ENCODE results near the gene IKZF4. TPM values are rescaled to one million over a fixed set of nuclear protein-coding genes. Genes with fewer than 3 reads are reported as not detected.
"Not testable (repeated sequence)": the region's sequence is repeated elsewhere in the genome, so short reads cannot be mapped to it uniquely, and the experiment has no call there.

Gene IKZF4
- 1.4 and 2.4 TPM in 2 replicates for total RNA-seq (2014; rRNA removed; shearing (Covaris generic))

GRCh38 chr12:56020423-56021184, at the start of gene IKZF4:
IKZF4 (plus strand) TSS chr12:56021043; CDS start chr12:56021494, 451 bp downstream.
- no peak for DNase-seq (ENCODE audit: low spot score)

GRCh38 chr12:55972042-55972441, 48.8 kb upstream of the IKZF4 start:
- peak; percentile 85 for DNase-seq (ENCODE audit: low spot score)

- no peak for DNase-seq (ENCODE audit: low spot score)
These were observed 48.4 kb upstream of the IKZF4 start for GRCh38 chr12:55972456-55972855.

GRCh38 chr12:55972911-55973598, 47.8 kb upstream of the IKZF4 start:
- peak; percentile 12 for DNase-seq (ENCODE audit: low spot score)

GRCh38 chr12:55973599-55974307, 47.1 kb upstream of the IKZF4 start, which contains the start of gene RAB5B:
RAB5B (plus strand) TSS chr12:55974078; CDS start chr12:55986961, 12,883 bp downstream.
- DNase-seq (ENCODE audit: low spot score), result peak; percentile 100

- peak; percentile 33 for DNase-seq (ENCODE audit: low spot score)
These were observed 46.5 kb upstream of the IKZF4 start for GRCh38 chr12:55974308-55974730.

- no peak for DNase-seq (ENCODE audit: low spot score)
These were observed 42.5 kb upstream of the IKZF4 start for GRCh38 chr12:55978393-55978792.

- no peak for DNase-seq (ENCODE audit: low spot score)
These were observed 41.8 kb upstream of the IKZF4 start for GRCh38 chr12:55979069-55979468.

GRCh38 chr12:55981882-55982281, 39.0 kb upstream of the IKZF4 start:
- DNase-seq (ENCODE audit: low spot score), result not testable (repeated sequence)

GRCh38 chr12:55982319-55982936, 38.4 kb upstream of the IKZF4 start:
- DNase-seq (ENCODE audit: low spot score), result no peak

GRCh38 chr12:55983232-55983842, 37.5 kb upstream of the IKZF4 start:
- DNase-seq (ENCODE audit: low spot score), result no peak

- DNase-seq (ENCODE audit: low spot score), result no peak
These were observed 36.0 kb upstream of the IKZF4 start for GRCh38 chr12:55984861-55985260.

- DNase-seq (ENCODE audit: low spot score), result no peak
These were observed 35.5 kb upstream of the IKZF4 start for GRCh38 chr12:55985341-55985740.

GRCh38 chr12:55985976-55986375, 34.9 kb upstream of the IKZF4 start:
- not testable (repeated sequence) for DNase-seq (ENCODE audit: low spot score)

- DNase-seq (ENCODE audit: low spot score), result no peak
These were observed 29.7 kb upstream of the IKZF4 start for GRCh38 chr12:55991110-55991509.

- no peak for DNase-seq (ENCODE audit: low spot score)
These were observed 27.5 kb upstream of the IKZF4 start for GRCh38 chr12:55993230-55993853.

- DNase-seq (ENCODE audit: low spot score), result no peak
These were observed 25.5 kb upstream of the IKZF4 start for GRCh38 chr12:55995366-55995765.

GRCh38 chr12:55996201-55996714, 24.6 kb upstream of the IKZF4 start:
- peak; percentile 58 for DNase-seq (ENCODE audit: low spot score)

- peak; percentile 95 for DNase-seq (ENCODE audit: low spot score)
These were observed 23.9 kb upstream of the IKZF4 start, which contains the start of gene SUOX for GRCh38 chr12:55996715-55997534. SUOX (plus strand) TSS chr12:55997276; CDS start chr12:56002222, 4,946 bp downstream.

- no peak for DNase-seq (ENCODE audit: low spot score)
These were observed 23.3 kb upstream of the IKZF4 start for GRCh38 chr12:55997535-55997859.
